GM18873 (cell line): ENCODE results near the gene S100A7.

ENCODE experiments used
- ATAC-seq: cut with Tn5 transposase; IDR thresholded peaks from one replicate; pipeline ENCODE4 v1.9.1; 2021; ENCODE audit warnings: mild to moderate bottlenecking, moderate library complexity, moderate number of reproducible peaks; ENCODE audit not compliant: unreplicated experiment, low FRiP score

S100A7 gene

DNA sequence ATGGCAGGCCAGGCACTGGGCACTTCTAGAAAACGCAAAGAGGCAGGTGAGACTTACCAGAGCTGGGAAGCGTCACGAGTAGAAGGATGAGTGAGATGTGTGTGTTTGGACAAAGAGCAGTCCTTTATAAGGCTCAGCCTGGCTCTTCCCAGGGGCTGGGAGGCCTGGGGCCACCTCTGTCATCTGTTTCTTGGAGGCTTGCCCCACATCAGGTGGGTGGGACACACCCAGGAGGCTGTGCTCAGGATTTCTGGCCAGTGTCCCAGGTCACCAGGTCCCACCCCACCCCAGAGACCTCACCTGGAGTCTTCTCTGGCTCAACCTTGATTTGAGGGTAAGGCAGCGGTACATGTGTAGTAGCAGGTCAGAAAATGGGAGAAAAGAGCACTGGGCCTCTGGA lies at the start of gene S100A7:
Gene S100A7 (minus strand): TSS at position 101 of the 400 bp plus-strand sequence. CDS start 1,638 bp downstream, outside the sequence.
- ATAC-seq, result no peak

DNA sequence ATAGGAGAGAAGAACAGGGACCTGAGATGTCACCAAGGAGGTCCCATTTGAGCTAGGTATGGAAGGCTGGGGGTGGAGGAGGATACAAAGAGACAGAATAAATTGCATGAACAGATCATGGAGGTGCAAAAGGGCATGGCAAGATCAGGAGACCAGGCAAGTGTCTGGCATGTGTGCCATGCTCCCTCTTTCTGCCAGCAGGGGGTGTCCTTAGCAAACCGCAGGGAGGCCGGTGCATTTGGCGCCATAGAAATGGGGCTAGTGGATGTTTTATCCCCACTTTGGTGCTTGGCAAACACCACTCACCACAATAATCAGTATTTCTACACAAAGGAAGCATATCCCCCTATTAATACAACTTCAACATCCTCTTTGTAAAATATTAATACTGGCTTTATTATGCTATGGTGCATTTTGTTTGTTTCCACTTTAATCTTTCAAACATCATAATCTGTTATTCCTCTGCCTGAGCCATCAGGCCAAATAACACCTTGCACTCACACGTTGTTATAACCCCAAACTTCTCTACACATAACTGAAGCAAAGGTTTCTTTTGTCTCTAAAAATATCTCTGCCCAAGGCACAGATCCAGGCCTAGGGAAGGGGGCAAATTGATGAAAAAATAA lies 49.4 kb upstream of the S100A7 start:
- no peak for ATAC-seq

DNA sequence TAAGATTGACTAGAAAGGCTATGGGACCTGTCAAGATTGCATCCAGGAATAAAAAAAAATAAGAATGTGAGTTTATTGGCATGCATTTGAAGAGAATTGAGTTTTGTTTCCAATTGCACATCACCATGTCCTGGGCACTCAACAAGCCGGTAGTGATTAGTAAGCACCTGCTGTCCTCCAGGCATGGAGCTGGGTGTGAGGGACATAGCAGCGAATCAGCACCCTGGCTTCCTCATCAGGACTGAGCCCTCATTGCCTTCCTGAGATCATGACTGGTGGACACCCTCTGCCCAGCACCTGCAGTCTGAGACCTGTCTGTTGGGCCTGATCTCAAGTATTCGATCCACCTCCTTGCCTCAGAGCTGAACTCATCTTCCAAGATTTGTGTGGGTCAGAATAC lies 48.6 kb upstream of the S100A7 start:
- no peak for ATAC-seq

DNA sequence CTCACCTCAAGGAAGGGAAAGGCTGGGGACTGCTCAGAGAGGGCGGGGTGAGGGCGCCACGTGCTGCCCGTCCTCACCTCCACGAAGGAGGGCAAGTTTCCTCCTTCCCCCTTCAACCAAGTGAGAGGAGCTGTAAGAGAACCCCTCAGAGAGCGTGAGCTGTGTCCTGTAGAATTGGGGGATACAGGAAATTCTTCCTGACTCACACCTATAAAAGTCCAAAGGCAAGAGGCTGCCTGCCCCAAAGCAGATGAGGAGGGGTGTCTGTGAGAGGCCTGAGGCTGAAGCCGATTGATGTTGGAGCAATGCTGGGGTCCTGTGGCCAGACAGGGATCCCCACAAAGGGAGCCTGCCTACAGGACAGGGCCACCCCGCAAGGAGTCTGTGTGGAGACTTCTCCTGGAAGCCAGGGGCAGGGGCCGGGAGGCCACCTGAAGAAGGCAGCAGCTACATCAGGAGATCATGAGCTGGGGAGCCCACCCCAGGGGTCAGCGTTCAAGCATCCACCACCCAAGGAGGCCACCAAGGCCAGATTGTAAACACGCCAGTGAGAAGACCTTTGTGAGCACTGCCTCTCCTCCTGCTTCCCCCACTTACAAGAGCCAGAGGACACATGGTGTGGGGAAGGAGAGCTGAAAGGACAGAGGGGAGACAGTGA lies 47.6 kb upstream of the S100A7 start:
- ATAC-seq, result no peak

DNA sequence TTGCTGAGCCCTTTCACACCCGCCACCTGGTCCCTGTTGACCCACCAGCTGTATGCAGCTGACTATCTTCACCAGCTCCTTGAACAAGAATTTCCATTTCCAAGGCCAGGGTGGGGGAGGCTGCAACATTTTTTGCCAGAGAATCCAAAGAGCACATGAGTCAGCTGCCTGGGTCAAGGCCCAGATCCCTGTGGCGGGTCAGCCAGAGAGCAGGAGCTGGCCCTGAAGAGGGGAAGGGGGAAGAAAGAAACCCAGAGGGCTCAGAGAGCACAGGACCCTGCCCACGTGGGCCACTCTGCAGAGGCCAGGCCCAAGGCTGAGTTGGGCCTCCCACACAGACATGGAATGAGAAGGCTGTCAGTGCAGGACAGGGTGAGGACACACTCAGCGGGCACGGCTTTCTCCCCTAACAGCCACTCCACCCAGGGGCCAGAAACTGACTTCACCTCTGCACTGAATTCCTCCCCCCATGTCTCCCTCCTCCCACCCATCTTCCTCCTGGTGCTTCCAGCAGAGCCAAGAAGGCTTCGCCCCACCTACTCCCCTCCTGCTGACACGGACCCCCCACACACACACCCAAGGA lies 46.5 kb upstream of the S100A7 start:
- no peak for ATAC-seq

DNA sequence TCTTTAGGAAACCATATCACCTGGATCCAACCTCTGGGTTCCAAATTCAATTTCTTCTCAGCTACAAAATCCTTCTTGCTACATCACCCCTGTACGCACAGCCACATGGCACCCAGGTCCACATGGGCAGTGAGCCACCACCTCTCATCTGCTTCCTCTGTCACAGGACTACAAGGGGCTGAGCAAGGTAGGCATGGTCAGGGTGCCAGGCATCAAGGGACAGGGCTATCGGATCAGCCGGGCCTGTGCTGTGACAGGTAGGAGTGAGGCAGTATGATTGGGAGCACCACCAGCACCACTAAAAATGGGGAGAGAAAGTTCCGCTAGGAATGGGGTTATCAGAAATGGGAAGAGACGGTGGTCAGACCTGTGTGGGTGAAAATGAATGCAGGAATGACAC lies 45.9 kb upstream of the S100A7 start:
- ATAC-seq, result no peak

DNA sequence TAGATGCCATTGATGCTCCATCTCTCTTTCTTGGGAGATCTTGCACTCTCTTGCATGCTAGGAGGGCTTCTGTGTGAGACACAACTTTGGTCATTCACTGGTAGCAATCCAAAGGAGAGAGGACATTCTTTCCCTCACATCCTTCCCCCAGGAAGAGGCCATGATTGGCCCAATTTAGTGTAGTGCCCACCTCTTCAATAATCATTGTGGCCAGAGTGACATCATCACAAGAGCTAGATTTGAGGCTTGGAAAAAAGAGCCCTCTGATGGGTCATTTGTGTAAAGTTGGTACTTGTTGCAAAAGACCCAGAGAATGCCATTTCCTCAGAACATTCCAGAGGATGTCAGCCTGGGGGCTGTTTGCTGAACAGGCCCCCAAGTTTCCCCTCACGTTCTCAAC lies 45.1 kb upstream of the S100A7 start:
- no peak for ATAC-seq

DNA sequence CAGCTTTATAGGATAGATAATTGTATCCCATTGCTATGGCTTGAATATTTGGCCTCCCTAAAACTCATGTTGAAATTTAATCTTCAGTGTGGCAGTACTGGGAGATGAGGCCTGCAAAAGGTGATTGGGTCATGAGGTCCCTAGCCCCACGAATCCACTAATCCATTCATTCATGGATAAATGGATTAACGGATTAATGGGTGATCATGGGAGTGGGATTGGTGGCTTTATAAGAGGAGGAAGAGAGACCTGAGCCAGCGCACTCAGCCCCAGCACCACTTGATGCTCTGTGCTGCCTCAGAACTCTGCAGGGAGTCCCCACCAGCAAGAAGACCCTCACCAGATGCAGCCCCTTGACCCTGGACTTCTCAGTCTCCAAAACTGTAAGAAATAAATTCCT lies 43.3 kb upstream of the S100A7 start:
- no peak for ATAC-seq

DNA sequence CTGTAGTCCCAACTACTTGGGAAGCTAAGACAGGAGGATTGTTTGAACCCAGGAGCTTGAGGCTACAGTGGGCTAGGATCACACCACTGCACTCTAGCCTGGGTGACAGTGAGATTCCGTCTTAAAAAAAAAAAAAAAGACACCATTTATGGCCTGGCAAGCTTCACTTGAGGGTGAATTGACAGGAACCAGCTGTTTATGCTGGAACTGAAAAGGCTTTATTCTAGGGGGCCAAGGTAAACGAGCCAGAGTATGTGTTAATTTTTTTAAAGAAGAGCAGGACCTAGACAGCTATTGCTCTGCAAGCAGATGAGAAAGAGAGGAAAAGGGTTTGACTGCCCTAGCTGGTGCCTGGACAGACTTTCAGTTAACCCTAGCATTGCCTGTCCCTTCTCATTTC lies 38.3 kb upstream of the S100A7 start:
- ATAC-seq, result no peak

DNA sequence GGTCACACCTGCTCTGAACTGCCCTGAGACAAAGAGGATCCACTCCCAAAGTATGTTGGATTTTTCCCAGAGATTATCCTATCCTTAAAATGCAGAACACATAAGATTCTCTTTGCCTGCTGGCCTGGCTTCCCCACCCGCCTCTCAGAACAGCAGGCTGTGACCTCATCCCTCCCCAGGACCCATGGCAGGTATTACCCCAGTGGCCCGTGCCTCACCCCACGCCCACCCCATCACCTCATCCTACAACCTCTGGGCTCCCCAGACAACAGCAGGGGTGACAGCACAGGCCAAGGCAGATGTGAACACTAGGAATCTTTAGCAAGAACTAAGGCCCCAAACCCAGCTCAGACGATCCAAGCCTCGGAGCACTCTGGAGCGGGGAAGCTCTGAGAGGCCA lies 35.1 kb upstream of the S100A7 start:
- no peak for ATAC-seq

DNA sequence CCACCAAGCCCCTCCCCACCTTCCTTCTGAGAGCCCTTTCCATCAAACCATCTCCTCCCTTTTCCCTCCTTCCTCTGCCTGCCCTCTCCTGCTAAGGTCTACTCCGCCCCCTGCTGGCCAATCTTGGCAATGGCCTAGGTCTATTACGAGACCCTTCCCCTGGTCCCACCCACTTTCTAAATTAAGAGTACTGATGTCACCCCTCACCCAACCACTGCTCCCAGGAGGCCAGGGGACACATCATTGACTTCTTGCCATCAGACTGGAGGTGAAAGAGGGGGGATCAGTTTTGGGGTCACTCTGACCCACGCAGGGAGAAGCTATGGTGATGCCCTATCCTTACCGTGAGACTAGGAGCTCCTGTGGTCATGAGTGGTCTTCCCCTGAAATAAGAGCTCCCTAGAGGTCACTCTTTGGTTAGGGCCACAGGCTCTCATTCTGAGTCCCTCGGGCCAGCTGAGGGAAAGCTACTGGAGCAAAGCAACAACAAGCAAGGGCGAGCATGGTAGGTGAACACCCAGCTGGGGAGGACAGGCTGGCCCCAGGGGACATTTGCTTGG lies 34.6 kb upstream of the S100A7 start:
- no peak for ATAC-seq

DNA sequence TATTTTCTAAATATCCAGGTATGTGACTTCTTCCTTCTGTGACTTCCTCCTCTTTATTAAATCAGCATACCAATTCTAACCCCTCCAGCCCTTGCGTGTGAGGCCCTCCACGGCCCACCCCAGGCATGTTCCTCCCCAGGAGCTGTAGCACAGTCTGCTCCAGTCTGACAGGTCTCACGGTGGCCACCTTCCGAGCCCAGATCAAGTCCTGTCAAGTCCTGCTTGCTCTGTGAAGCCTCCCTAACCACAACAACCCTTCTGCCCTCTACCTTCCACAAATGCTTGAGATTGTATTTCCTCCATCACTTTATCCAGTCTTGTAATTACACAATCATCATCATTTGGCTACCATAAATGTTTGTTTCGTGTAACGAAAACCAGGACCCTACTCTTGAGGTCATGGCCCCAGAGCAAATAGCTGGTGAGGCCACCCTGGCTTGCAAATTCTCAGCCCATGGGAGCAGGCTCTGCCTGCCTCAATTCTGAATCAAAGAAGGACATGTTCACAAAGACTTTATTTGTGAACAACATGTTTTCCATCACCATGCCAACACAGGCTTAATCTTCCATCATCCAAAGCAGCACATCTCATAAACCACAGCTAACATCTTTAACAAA lies 33.0 kb upstream of the S100A7 start:
- no peak for ATAC-seq

DNA sequence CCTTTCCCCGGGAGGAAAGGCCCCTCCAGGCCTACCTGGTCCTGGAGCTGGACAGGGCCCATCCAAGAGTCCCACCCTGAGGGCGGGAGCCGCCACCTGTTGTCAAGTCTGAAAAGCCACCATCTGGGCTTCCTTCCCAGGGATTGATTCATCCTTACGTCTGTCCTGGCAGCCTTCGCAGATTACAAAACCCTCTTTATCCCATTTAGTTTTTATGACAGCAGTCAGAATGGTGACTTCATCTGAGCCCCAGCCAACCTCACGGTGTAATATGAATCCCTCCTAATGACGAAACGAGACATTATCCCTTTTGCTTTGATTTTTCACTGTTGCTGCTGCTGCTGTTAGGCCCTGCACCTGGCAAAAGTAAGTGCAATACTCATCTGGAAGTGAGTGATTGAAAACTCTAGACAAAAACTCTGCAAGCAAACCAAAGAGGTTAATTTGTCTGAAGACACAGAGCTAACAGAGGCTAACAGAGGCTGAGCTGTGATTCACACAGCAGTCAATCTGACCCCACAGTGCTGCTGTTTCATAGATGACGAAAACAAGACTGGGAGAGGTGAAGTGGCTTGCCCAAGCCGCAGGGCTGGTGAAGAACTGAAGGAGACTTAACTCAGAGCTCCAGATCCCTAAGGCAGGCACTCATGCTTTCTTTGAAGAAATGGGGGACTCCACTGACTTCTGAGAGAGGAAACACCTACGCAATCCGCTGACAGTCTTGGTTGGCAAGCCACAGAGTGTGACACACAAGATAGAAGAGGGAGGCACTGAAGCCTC lies 30.0 kb upstream of the S100A7 start:
- ATAC-seq, result no peak

DNA sequence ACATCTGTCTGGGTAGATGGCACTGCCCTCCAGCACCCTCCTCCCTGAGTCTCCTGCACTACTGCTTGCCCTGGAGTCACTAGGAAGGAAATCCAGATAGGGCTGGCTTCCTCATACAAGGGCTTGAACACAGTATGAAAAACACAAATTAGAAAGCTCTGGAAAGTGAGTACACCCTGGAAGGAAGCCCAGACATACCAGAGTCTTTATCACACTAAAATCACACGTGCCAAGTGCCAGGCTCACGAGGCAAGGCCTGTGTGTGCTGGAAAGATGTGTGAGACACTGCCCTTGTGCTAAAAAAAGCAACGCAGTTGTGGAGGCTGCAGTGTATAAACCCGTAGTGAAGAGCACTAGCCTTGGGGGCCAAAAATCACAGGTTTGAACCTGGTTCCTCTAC lies 28.3 kb upstream of the S100A7 start:
- no peak for ATAC-seq

DNA sequence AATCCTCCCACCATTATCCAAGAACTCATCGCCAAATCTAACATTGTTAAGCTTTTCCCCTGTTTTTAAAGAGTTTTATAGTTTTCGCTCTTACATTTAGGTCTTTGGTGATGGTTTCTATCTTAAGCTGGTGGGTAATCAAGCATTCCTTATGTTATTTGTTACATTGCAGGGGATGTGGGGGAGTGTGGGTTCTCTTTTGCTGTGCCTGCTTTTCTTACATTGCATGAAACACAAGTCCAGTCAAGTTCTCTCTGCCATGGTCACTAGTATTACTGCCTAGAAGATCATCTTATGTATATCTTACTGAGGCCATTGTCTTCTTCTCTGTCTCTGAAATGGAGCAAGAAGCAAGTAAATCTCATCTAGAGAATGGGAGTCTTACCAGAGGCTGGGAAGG lies 27.3 kb upstream of the S100A7 start:
- ATAC-seq, result no peak

DNA sequence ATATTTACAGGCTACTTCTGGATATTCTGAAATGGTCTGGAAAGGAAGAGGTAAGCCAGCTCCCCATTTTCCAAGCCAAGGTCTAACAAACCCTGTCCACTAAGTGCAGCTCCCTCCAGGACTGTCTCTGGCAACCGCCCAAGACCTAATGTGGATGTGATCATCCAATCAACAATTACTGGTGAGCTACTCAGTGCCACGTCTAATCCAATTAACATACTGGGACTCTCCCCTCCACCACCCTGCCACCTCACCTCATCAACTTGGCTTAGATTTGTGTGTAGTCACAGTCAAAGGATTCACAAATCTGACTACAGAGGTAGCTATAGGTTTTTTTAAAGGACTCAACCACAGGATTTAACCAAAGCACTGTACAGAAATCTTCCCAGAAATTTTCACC lies 25.4 kb upstream of the S100A7 start:
- ATAC-seq, result no peak

DNA sequence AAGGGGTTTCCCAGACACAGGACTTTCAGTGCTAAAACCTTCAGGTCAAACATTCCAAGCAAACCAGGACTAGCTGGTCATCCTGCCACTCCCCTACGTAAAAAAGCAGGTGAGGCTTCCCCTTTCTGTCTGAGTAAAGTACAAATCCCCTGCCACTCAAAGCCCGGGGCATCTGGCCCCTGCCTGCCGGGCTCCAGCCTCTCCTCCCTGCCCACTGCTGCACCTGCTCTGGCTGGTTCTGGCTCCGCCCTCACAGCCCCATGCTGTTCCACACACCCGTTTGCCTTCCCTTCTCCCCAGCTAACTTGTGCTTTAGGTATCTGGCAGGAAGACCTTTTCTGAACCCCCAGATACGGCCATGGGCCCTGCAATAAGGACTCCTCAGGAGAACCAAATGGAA lies 23.3 kb upstream of the S100A7 start:
- ATAC-seq, result no peak

DNA sequence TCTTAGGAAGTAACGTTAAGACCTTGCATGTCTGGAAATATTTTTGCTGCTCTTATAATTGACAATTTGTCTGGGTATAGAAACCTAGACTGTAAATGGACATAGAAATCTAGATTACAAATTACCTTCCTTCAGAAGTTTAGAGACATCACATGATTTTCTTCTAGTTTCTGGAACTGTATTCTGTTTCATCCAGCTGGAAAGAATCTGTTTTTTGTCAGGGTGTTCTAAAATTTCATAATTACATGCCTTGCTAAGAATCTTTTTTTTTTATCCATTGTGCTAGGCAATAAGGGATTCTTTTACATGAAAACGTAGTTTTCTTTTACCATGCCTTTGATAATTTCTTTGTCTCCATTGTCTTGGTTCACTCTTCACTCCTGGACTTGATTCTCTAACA lies 20.7 kb upstream of the S100A7 start:
- no peak for ATAC-seq

DNA sequence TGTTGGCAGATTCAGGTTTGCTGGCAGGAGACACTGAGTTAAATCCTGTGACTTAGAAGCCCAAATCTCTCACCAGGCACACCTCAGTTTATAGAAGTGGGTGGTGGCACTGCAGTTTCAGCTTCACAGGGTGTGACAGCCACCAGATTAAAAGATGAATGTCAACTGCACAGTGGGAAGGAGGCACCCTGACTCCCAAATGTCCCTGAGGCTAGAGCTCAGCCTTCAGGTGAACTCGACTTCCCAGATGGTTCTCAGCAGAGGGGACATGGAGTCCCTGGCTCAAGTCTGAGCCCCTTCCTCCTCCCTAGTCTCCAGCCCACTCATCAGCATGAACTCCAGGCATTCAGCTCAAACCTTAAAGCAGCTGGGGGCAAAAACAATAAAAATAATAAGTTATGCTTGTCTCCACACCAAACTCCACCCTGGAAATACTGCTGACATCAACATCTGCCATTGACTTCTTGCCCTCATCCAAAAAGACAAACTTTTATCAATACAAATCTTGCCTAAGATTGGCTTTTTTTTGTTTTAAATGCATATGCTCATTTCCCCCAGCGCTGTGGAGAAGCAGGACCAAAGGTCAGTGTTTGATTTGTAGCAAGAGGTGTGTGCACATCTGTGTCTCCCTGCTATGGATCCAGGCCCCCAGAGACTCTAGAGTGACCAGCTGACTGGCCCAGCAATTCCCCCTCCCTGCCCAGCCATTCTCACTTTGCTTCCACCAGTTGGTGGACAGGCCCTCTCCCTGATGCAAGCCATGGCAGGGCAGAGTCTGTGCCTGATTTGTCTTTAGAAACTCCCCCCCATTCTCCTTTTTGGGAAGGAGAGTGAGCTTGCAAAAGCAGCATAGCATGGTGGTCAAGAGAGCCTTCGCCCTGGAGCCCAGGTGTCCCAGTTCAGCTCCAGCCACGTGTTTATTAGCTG lies 18.5 kb upstream of the S100A7 start:
- ATAC-seq, result no peak
